HFF-Myc (cell line): Measurements from ENCODE around the gene ASF1A.
"Not testable (repeated sequence)": the region's sequence is repeated elsewhere in the genome, so short reads cannot be mapped to it uniquely, and the experiment has no call there.

Experiments used
- DNase-seq: peaks from one replicate; pipeline ENCODE4 v3.0.0-alpha.2; 2011; ENCODE audit warnings: low read depth; ENCODE audit errors: extremely low read depth
- H3K4me3 ChIP-seq: replicated peaks from 2 replicates; pipeline ENCODE4 v1.5.1; 2011; ENCODE audit warnings: low read depth, mild to moderate bottlenecking, control low read depth, low read length
- TF ChIP-seq, protein P1 (sequence below): IDR thresholded peaks from 2 replicates; pipeline ENCODE4 v1.5.1; 2012; ENCODE audit warnings: mild to moderate bottlenecking, low read depth, low read length, control low read depth; ENCODE audit errors: missing control alignments

Gene ASF1A

DNA sequence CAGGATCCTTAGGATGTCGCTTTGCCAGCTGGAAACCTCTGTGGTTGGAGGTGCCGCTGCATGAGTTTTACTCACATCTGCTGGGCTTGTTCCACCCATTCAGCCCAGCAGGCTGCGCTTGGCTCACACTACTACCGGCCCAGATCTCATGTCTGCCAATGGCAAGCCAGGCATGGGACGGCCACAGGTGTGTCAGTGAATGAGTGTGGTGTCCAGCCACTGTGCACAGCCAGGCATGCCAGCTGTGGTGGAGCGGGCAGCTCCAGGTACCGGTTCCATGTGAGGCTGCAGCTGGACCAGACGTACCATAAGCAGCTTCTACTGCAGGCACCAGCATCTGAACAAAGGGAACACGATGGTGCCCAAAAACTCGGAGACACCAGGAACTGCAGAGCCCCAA is 33.1 kb upstream of the ASF1A start:
- DNase-seq = no peak
- TF ChIP-seq, protein P1, sequence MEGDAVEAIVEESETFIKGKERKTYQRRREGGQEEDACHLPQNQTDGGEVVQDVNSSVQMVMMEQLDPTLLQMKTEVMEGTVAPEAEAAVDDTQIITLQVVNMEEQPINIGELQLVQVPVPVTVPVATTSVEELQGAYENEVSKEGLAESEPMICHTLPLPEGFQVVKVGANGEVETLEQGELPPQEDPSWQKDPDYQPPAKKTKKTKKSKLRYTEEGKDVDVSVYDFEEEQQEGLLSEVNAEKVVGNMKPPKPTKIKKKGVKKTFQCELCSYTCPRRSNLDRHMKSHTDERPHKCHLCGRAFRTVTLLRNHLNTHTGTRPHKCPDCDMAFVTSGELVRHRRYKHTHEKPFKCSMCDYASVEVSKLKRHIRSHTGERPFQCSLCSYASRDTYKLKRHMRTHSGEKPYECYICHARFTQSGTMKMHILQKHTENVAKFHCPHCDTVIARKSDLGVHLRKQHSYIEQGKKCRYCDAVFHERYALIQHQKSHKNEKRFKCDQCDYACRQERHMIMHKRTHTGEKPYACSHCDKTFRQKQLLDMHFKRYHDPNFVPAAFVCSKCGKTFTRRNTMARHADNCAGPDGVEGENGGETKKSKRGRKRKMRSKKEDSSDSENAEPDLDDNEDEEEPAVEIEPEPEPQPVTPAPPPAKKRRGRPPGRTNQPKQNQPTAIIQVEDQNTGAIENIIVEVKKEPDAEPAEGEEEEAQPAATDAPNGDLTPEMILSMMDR = no peak
- H3K4me3 ChIP-seq = no peak overlapping the region

DNA sequence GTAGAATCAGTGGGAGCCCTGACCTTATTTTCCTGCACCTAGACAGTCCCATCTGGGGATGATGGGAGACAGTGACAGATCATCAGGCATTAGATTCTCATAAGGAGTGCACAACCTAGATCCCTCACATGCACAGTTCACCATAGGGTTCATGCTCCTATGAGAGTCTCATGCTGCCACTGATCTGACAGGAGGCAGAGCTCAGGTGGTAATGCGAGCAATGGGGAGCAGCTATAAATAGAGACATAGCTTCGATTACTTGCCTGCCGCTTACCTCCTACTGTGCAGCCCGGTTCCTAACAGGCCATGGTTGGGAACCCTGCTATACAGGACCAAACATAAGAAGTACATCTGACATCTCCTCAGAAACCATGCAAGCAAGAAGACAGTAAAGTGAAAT is 31.5 kb upstream of the ASF1A start:
- no peak for DNase-seq
- TF ChIP-seq, protein P1 = no peak
- H3K4me3 ChIP-seq = no peak overlapping the region

DNA sequence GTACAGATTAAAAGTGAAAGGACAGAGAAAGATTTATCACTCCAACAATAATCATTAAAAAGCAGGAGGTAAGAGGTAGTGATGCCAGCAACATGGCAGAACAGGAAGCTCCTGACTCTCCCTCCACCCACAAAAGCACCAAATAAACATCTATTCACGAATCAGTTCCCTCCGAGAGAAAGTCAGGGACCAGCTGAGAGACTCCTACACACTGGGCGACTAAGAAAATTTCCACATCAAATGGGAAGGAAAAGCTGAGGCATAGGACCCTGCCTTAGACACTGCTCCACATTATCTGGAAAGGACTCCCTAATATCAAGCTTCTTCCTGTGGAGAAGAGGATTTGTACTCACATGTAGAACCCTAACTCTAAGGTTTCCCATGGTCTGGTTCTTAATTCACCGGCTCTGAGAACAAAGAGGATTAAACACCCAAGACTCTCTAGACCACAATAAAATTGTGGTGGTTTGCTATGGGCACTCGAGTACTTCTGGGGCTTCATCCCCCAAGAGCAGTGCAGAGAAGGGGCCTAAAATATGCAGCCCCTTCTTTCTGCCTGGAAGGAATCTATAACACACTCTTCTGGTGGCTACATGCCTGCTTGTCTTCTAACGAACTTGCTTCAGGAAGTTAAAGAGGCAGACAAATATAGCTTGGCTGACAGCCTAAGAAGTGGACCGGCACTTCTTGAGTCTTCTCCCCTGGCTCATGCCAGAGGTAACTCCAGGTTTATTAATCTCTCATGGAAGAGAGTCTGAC is 29.4 kb upstream of the ASF1A start:
- no peak overlapping the region for H3K4me3 ChIP-seq
- TF ChIP-seq, protein P1 = no peak
- no peak for DNase-seq

DNA sequence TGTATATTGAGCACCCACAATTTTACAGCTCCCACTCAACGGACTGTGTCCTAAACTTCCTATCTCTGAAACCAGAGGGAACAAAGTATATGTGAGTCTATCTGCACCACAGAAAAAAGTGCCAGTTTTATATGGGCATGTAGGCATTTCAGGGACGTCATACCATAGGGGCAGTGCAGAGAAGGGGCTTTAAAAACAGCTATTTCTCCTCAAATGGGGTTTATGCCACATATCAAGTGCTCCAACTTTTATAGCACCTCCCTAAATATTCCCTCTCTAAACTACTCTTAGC is 28.9 kb upstream of the ASF1A start:
- no peak for DNase-seq
- H3K4me3 ChIP-seq = no peak overlapping the region
- TF ChIP-seq, protein P1 = no peak

DNA sequence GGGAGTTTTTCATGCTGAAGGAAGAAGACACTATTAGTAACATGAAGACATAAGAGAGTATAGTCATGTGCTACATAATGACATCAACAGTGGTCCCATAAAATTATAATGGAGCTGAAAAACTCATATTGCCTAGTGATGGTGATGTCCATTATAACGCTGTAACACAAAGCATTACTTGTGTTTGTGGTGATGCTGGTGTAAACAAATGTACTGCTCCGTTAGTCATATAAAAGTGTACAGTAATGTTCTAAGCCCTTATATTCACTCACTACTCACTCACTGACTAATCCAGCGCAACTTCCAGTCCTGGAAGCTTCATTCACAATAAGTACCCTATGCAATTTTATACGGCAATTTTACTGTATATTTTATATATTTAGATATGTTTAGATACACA is 26.8 kb upstream of the ASF1A start:
- TF ChIP-seq, protein P1 = no peak
- DNase-seq = no peak
- no peak overlapping the region for H3K4me3 ChIP-seq

DNA sequence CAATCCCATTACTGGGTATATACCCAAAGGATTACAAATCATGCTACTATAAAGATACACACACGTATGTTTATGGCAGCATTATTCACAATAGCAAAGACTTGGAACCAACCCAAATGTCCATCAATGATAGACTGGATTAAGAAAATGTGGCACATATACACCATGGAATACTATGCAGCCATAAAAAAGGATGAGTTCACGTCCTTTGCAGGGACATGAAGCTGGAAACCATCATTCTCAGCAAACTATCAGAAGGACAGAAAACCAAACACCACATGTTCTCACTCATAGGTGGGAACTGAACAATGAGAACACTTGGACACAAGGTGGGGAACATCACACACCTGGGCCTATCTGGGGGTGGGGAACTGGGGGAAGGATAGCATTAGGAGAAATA is 25.1 kb upstream of the ASF1A start:
- not testable (repeated sequence) for H3K4me3 ChIP-seq, DNase-seq

DNA sequence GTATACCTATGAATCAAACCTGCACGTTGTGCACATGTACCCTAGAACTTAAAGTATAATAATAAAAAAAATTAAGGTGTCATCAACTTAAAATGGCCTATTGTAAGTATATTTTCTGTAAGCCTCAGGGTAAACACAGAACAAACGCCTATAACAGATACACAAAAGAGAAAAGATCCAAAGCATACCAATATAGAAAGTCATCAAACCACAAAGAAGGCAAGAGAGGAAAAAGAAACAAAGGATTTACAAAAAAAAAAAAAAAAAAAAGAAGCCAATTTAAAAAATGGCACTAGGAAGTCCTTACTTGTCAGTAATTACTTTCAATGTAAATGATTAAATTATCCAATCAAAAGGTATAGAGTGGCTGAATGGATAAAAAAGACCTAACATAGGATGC is 24.6 kb upstream of the ASF1A start:
- H3K4me3 ChIP-seq = no peak overlapping the region
- TF ChIP-seq, protein P1 = no peak
- no peak for DNase-seq
